ENCODE data around the gene MYL6B.
"Not testable (repeated sequence)": the region's sequence is repeated elsewhere in the genome, so short reads cannot be mapped to it uniquely, and the experiment has no call there.

The MYL6B gene

GRCh38 chr12:56156464-56157200, 4.2 kb downstream of the MYL6B start:
- peak overlapping the region; percentile 89 for H3K27ac ChIP-seq (ENCODE audit: low read length)
- peaks cover 21% of the 10 kb centered on the region for H3K4me1 ChIP-seq (ENCODE audit: control insufficient read depth, low read depth, low read length)
- not testable (repeated sequence) for H3K9me3 ChIP-seq (ENCODE audit: control insufficient read depth, low read depth, low read length); H3K27me3 ChIP-seq (ENCODE audit: control insufficient read depth, insufficient read depth, low read length)
- H3K9ac ChIP-seq (ENCODE audit: low read length), result peak overlapping the region; percentile 76
- H3K4me3 ChIP-seq (ENCODE audit: low read length), result peak overlapping the region; percentile 62
- H3K36me3 ChIP-seq (ENCODE audit: control insufficient read depth, low read depth, low read length), result peaks cover 36% of the 10 kb centered on the region

GRCh38 chr12:56157201-56158028, 5.0 kb downstream of the MYL6B start:
- Histone ChIP-seq H3K9ac (ENCODE audit: low read length) (peak overlapping the region; percentile 76), H3K4me3 (ENCODE audit: low read length) (peak overlapping the region; percentile 62), H3K27ac (ENCODE audit: low read length) (peak overlapping the region; percentile 89), H3K4me1 (ENCODE audit: control insufficient read depth, low read depth, low read length) (peaks cover 22% of the 10 kb centered on the region), H3K27me3 (ENCODE audit: control insufficient read depth, insufficient read depth, low read length) (no peaks in the 10 kb centered on the region), H3K36me3 (ENCODE audit: control insufficient read depth, low read depth, low read length) (peaks cover 43% of the 10 kb centered on the region), H3K9me3 (ENCODE audit: control insufficient read depth, low read depth, low read length) (no peaks in the 10 kb centered on the region)

- Histone ChIP-seq H3K36me3 (ENCODE audit: control insufficient read depth, low read depth, low read length) (peaks cover 49% of the 10 kb centered on the region), H3K27me3 (ENCODE audit: control insufficient read depth, insufficient read depth, low read length) (no peaks in the 10 kb centered on the region), H3K4me1 (ENCODE audit: control insufficient read depth, low read depth, low read length) (peaks cover 24% of the 10 kb centered on the region)
These were observed 5.9 kb downstream of the MYL6B start, which contains the start of gene MYL6 for GRCh38 chr12:56158029-56158925. Gene MYL6, plus strand, starts transcription at chr12:56158359. Its CDS starts 43 bp downstream, at chr12:56158402.

GRCh38 chr12:56158926-56159461, 6.6 kb downstream of the MYL6B start:
- H3K27me3 ChIP-seq (ENCODE audit: control insufficient read depth, insufficient read depth, low read length), result no peaks in the 10 kb centered on the region
- H3K4me1 ChIP-seq (ENCODE audit: control insufficient read depth, low read depth, low read length), result peaks cover 26% of the 10 kb centered on the region
- H3K9me3 ChIP-seq (ENCODE audit: control insufficient read depth, low read depth, low read length), result no peaks in the 10 kb centered on the region
- H3K9ac ChIP-seq (ENCODE audit: low read length), result peak overlapping the region; percentile 87
- H3K36me3 ChIP-seq (ENCODE audit: control insufficient read depth, low read depth, low read length), result peaks cover 56% of the 10 kb centered on the region
- H3K4me3 ChIP-seq (ENCODE audit: low read length), result peak overlapping the region; percentile 69
- peak overlapping the region; percentile 72 for H3K27ac ChIP-seq (ENCODE audit: low read length)

More at GRCh38 chr12:56158029-56158925, 5.9 kb downstream of the MYL6B start, which contains the start of gene MYL6:
- Histone ChIP-seq H3K9ac (ENCODE audit: low read length) (peak within 1 kb of the TSS; percentile 87), H3K4me3 (ENCODE audit: low read length) (peak within 1 kb of the TSS; percentile 69), H3K27ac (ENCODE audit: low read length) (peak within 1 kb of the TSS; percentile 89), H3K9me3 (ENCODE audit: control insufficient read depth, low read depth, low read length) (no peaks in the 10 kb centered on the region)

GRCh38 chr12:56159482-56160192, 7.2 kb downstream of the MYL6B start:
- H3K4me1 ChIP-seq (ENCODE audit: control insufficient read depth, low read depth, low read length), result peaks cover 26% of the 10 kb centered on the region
- H3K4me3 ChIP-seq (ENCODE audit: low read length), result peak overlapping the region; percentile 69
- no peaks in the 10 kb centered on the region for H3K27me3 ChIP-seq (ENCODE audit: control insufficient read depth, insufficient read depth, low read length)
- H3K36me3 ChIP-seq (ENCODE audit: control insufficient read depth, low read depth, low read length), result peaks cover 62% of the 10 kb centered on the region
- peak overlapping the region; percentile 87 for H3K9ac ChIP-seq (ENCODE audit: low read length)
- H3K9me3 ChIP-seq (ENCODE audit: control insufficient read depth, low read depth, low read length), result no peaks in the 10 kb centered on the region
- peak overlapping the region; percentile 72 for H3K27ac ChIP-seq (ENCODE audit: low read length)

- peaks cover 26% of the 10 kb centered on the region for H3K4me1 ChIP-seq (ENCODE audit: control insufficient read depth, low read depth, low read length)
- peaks cover 60% of the 10 kb centered on the region for H3K36me3 ChIP-seq (ENCODE audit: control insufficient read depth, low read depth, low read length)
- H3K27ac ChIP-seq (ENCODE audit: low read length), result no peak overlapping the region
- H3K4me3 ChIP-seq (ENCODE audit: low read length), result peak overlapping the region; percentile 69
- no peaks in the 10 kb centered on the region for H3K9me3 ChIP-seq (ENCODE audit: control insufficient read depth, low read depth, low read length)
- peak overlapping the region; percentile 87 for H3K9ac ChIP-seq (ENCODE audit: low read length)
- no peaks in the 10 kb centered on the region for H3K27me3 ChIP-seq (ENCODE audit: control insufficient read depth, insufficient read depth, low read length)
These were observed 7.9 kb downstream of the MYL6B start for GRCh38 chr12:56160193-56160763.

- H3K9ac ChIP-seq (ENCODE audit: low read length), result peak overlapping the region; percentile 87
- H3K36me3 ChIP-seq (ENCODE audit: control insufficient read depth, low read depth, low read length), result peaks cover 62% of the 10 kb centered on the region
- H3K4me3 ChIP-seq (ENCODE audit: low read length), result peak overlapping the region; percentile 69
- H3K27ac ChIP-seq (ENCODE audit: low read length), result no peak overlapping the region
- H3K9me3 ChIP-seq (ENCODE audit: control insufficient read depth, low read depth, low read length), result no peaks in the 10 kb centered on the region
- no peaks in the 10 kb centered on the region for H3K27me3 ChIP-seq (ENCODE audit: control insufficient read depth, insufficient read depth, low read length)
- H3K4me1 ChIP-seq (ENCODE audit: control insufficient read depth, low read depth, low read length), result peaks cover 26% of the 10 kb centered on the region
These were observed 8.7 kb downstream of the MYL6B start for GRCh38 chr12:56160894-56161689.

GRCh38 chr12:56161690-56162351, 9.4 kb downstream of the MYL6B start:
- peaks cover 67% of the 10 kb centered on the region for H3K36me3 ChIP-seq (ENCODE audit: control insufficient read depth, low read depth, low read length)

GRCh38 chr12:56162468-56163290, 10.3 kb downstream of the MYL6B start:
- H3K27ac ChIP-seq (ENCODE audit: low read length), result no peak overlapping the region
- H3K4me3 ChIP-seq (ENCODE audit: low read length), result no peak overlapping the region
- no peak overlapping the region for H3K9ac ChIP-seq (ENCODE audit: low read length)
- H3K4me1 ChIP-seq (ENCODE audit: control insufficient read depth, low read depth, low read length), result peaks cover 26% of the 10 kb centered on the region
- H3K27me3 ChIP-seq (ENCODE audit: control insufficient read depth, insufficient read depth, low read length), result no peaks in the 10 kb centered on the region
- no peaks in the 10 kb centered on the region for H3K9me3 ChIP-seq (ENCODE audit: control insufficient read depth, low read depth, low read length)
- peaks cover 72% of the 10 kb centered on the region for H3K36me3 ChIP-seq (ENCODE audit: control insufficient read depth, low read depth, low read length)

More at GRCh38 chr12:56161690-56162351, 9.4 kb downstream of the MYL6B start:
- no peak overlapping the region for H3K9ac ChIP-seq (ENCODE audit: low read length)
- no peaks in the 10 kb centered on the region for H3K27me3 ChIP-seq (ENCODE audit: control insufficient read depth, insufficient read depth, low read length)
- H3K9me3 ChIP-seq (ENCODE audit: control insufficient read depth, low read depth, low read length), result no peaks in the 10 kb centered on the region
- peaks cover 26% of the 10 kb centered on the region for H3K4me1 ChIP-seq (ENCODE audit: control insufficient read depth, low read depth, low read length)
- H3K27ac ChIP-seq (ENCODE audit: low read length), result no peak overlapping the region
- no peak overlapping the region for H3K4me3 ChIP-seq (ENCODE audit: low read length)

Measured in iPS-18a (cell line).